Endothelial cell of umbilical vein (primary cell): ENCODE results near the gene NOL8. TPM values are rescaled to one million over a fixed set of nuclear protein-coding genes. Genes with fewer than 3 reads are reported as not detected.

ENCODE experiments used
- BruUV-seq: library from RNA; stranded (reverse); fragments of 400-500 nt; replicated peaks from 2 replicates; lab custom pipeline; 2021; lab: Mats Ljungman, UMichigan
- CTCF ChIA-PET: fragments of 300-600, 350-600 bp; sonication (Branson Sonifier 250); formaldehyde crosslinking; loops from one replicate; lab custom pipeline; 2021; ENCODE audit warnings: antibody characterized with exemption, inconsistent platforms; lab: Charles Lee
- POLR2A ChIA-PET: fragments of 300-600, 350-600 bp; sonication (Branson Sonifier 250); formaldehyde crosslinking; loops from one replicate; lab custom pipeline; 2021; ENCODE audit warnings: antibody characterized with exemption, inconsistent platforms; lab: Charles Lee
- DNase-seq: peaks from one replicate; pipeline ENCODE4 v3.0.0-alpha.2; 2011; ENCODE audit warnings: low read depth, low spot score
- FAIRE-seq: peaks from 2 replicates; lab custom pipeline; 2011; peaks lifted over from hg19 to GRCh38; lab: Jason Lieb, UNC
- H2AFZ ChIP-seq: 2 replicates; pipeline ENCODE4 v1.6.0; 2012; ENCODE audit warnings: low read depth, low read length, control low read depth, inconsistent platforms
- H3K27ac ChIP-seq: 2 replicates; pipeline ENCODE4 v1.5.1; 2011; ENCODE audit warnings: low read depth, mild to moderate bottlenecking, control low read depth, low read length, moderate library complexity; ENCODE audit not compliant: insufficient read depth
- H3K27me3 ChIP-seq, 2 experiments: 2 replicates each; pipeline versions ENCODE4 v1.6.0 to v1.6.1; 2011; ENCODE audit warnings: low read length in 2 of 2, mixed read lengths in 1 of 2; ENCODE audit not compliant: control insufficient read depth in 2 of 2, insufficient read depth in 2 of 2
- H3K36me3 ChIP-seq, 2 experiments: 2 replicates in 1 of 2; 3 replicates in 1 of 2; pipeline ENCODE4 v1.5.1; 2011; ENCODE audit warnings: low read length in 2 of 2, mild to moderate bottlenecking in 1 of 2, moderate library complexity in 1 of 2; ENCODE audit not compliant: control insufficient read depth in 2 of 2, insufficient read depth in 2 of 2; ENCODE audit errors: extremely low read depth in 1 of 2
- H3K4me1 ChIP-seq: 3 replicates; pipeline ENCODE4 v1.5.1; 2011; ENCODE audit warnings: mild to moderate bottlenecking, low read length; ENCODE audit not compliant: control insufficient read depth, insufficient read depth; ENCODE audit errors: extremely low read depth
- H3K4me2 ChIP-seq: 2 replicates; pipeline ENCODE4 v1.6.1; 2011; ENCODE audit warnings: low read length, control low read depth, mixed read lengths; ENCODE audit not compliant: insufficient read depth
- H3K4me3 ChIP-seq, 3 experiments: fragments of 200-600 bp in 1 of 3; sonication (generic), shearing (Covaris generic) in 1 of 3; replicated peaks in 1 of 3; 2 replicates each; pipeline ENCODE4 v1.5.1; 2011 to 2016; ENCODE audit warnings: control low read depth in 3 of 3, low read length in 3 of 3, mild to moderate bottlenecking in 2 of 3, inconsistent platforms in 1 of 3, low read depth in 1 of 3, moderate library complexity in 1 of 3; ENCODE audit not compliant: insufficient read depth in 1 of 3
- H3K79me2 ChIP-seq: 2 replicates; pipeline ENCODE4 v1.6.0; 2012; ENCODE audit warnings: low read length, inconsistent platforms; ENCODE audit not compliant: control insufficient read depth, insufficient read depth
- H3K9ac ChIP-seq: replicated peaks from 2 replicates; pipeline ENCODE3; 2011; ENCODE audit warnings: low read length, control low read depth; ENCODE audit not compliant: insufficient read depth; ENCODE audit errors: extremely low read depth
- H3K9me1 ChIP-seq: replicated peaks from 3 replicates; pipeline ENCODE4 v1.6.0; 2011; ENCODE audit warnings: mild to moderate bottlenecking, low read length; ENCODE audit not compliant: control insufficient read depth, insufficient read depth; ENCODE audit errors: extremely low read depth
- H3K9me3 ChIP-seq: replicated peaks from 2 replicates; pipeline ENCODE4 v1.5.1; 2012; ENCODE audit warnings: low read length, inconsistent platforms; ENCODE audit not compliant: control insufficient read depth, insufficient read depth
- H4K20me1 ChIP-seq: replicated peaks from 2 replicates; pipeline ENCODE3; 2011; ENCODE audit warnings: mild to moderate bottlenecking, low read length; ENCODE audit not compliant: control insufficient read depth, insufficient read depth; ENCODE audit errors: extremely low read depth
- CTCF ChIP-seq, 2 donors: IDR thresholded peaks; 1 replicate in 1 of 2; 2 replicates in 1 of 2; pipeline ENCODE4 v1.5.1; 2011; ENCODE audit warnings: low read length in 2 of 2, mild to moderate bottlenecking in 2 of 2, moderate library complexity in 2 of 2, control low read depth in 1 of 2, inconsistent platforms in 1 of 2, low read depth in 1 of 2; ENCODE audit not compliant: insufficient read depth in 1 of 2; ENCODE audit errors: extremely low read depth in 1 of 2
- EZH2 ChIP-seq: IDR thresholded peaks from 2 replicates; pipeline ENCODE4 v1.6.1; 2012; ENCODE audit warnings: borderline replicate concordance, low read depth, mild to moderate bottlenecking, moderate library complexity, low read length, inconsistent platforms; ENCODE audit not compliant: severe bottlenecking
- FOS ChIP-seq: IDR thresholded peaks from 2 replicates; pipeline ENCODE4 v1.6.1; 2011; ENCODE audit warnings: mild to moderate bottlenecking, low read length, moderate library complexity, borderline replicate concordance; ENCODE audit not compliant: insufficient read depth
- GATA2 ChIP-seq: IDR thresholded peaks from 2 replicates; pipeline ENCODE4 v1.7.0; 2011; ENCODE audit warnings: low read depth, mild to moderate bottlenecking, moderate library complexity, mixed read lengths, low read length; ENCODE audit not compliant: insufficient read length, insufficient read depth
- POLR2A ChIP-seq: IDR thresholded peaks from 2 replicates; pipeline ENCODE4 v1.6.1; 2012; ENCODE audit warnings: low read depth, mild to moderate bottlenecking, control low read depth, low read length
- POLR2AphosphoS5 ChIP-seq: IDR thresholded peaks from 2 replicates; pipeline ENCODE4 v1.6.1; 2012; ENCODE audit warnings: low read depth, mild to moderate bottlenecking, control low read depth, low read length, moderate library complexity; ENCODE audit not compliant: insufficient read depth
- dilution Hi-C: fragments of 300-500 bp; cut with MboI; formaldehyde crosslinking; loops from one replicate; pipeline ENCODE4 v1.15.0; 2019; ENCODE audit warnings: low sequenced_read_pairs; ENCODE audit not compliant: extremely low pct_ligation_motif_present
- intact Hi-C: fragments of 100-400 bp; cut with micrococcal nuclease; formaldehyde crosslinking; loops from one replicate; pipeline ENCODE4 v1.10.0; 2022
- polyA plus RNA-seq, 4 experiments: library from polyadenylated mRNA; depleted of rRNA in 3 of 4; stranded (reverse) in 3 of 4; unstranded in 1 of 4; fragments of >200 nt; gene quantifications; 2 replicates each; pipeline versions ENCODE4 v1.2.1 to v1.2.3, GENCODE V29; 2011 to 2012; ENCODE audit warnings: missing spikeins in 1 of 4
- total RNA-seq: library from RNA; stranded (reverse); gene quantifications from 2 replicates; pipeline ENCODE4 v1.2.3, GENCODE V29; 2021
- TF ChIP-seq, protein P1 (sequence below): IDR thresholded peaks from 2 replicates; pipeline ENCODE4 v1.6.1; 2011; ENCODE audit not compliant: insufficient read depth, insufficient read length

The NOL8 gene
- total and polyA plus RNA-seq, 2 donors (not counting 3 experiments of a cell fraction or from before 2014, with no cell fraction given), result 5.6 to 41.6 TPM

- ChIA-PET POLR2A (no interaction called here), CTCF (interaction anchor here (1.0 to 1.3 kb wide), 5 partner anchors 11 to 151 kb away, joined by 3 read pairs; no protein-coding TSS in a partner anchor)
- H3K9me3 ChIP-seq, result no peaks in the 10 kb centered on the region
- H3K4me1 ChIP-seq, result peaks cover 23% of the 10 kb centered on the region
- H2AFZ ChIP-seq, result no peak overlapping the region
- peaks cover 65% of the 10 kb centered on the region for H3K79me2 ChIP-seq
- no peak for FAIRE-seq
- H3K4me3 ChIP-seq, result no peak overlapping the region
- H3K27ac ChIP-seq, result no peak overlapping the region
- H3K27me3 ChIP-seq, result no peaks in the 10 kb centered on the region
- peaks cover 0 to 16% of the 10 kb centered on the region in 2 experiments for H3K36me3 ChIP-seq
- no peak for DNase-seq
- H3K4me2 ChIP-seq, result peak overlapping the region; percentile 97
- H3K9me1 ChIP-seq, result no peaks in the 10 kb centered on the region
- dilution Hi-C loops (no loop called here), intact Hi-C loops (loop anchor here (10.0 kb wide), 1 partner anchor 414 kb away; no protein-coding TSS in a partner anchor)
- no peak overlapping the region for H3K9ac ChIP-seq
- TF ChIP-seq CTCF (IDR thresholded peaks at IDR 0.05; ENCODE audit: extremely low read depth in 1 of 2, insufficient read depth in 1 of 2, low read depth in 1 of 2, low read length in 2 of 2) (no peak), EZH2 (no peak), GATA2 (no peak), POLR2AphosphoS5 (no peak), FOS (no peak), POLR2A (no peak)
- TF ChIP-seq, protein P1, sequence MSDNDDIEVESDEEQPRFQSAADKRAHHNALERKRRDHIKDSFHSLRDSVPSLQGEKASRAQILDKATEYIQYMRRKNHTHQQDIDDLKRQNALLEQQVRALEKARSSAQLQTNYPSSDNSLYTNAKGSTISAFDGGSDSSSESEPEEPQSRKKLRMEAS, result no peak
- BruUV-seq, result no TSS peak
- no peaks in the 10 kb centered on the region for H4K20me1 ChIP-seq
These were observed 34.2 kb downstream of the NOL8 start for GRCh38 chr9:92290785-92291429.
